Osteoblast (primary cell): ENCODE results near the gene CCL26. TPM values are rescaled to one million over a fixed set of nuclear protein-coding genes. Genes with fewer than 3 reads are reported as not detected.
"Not testable (repeated sequence)": the region's sequence is repeated elsewhere in the genome, so short reads cannot be mapped to it uniquely, and the experiment has no call there.

Experiments
- DNase-seq: peaks from one replicate; pipeline ENCODE4 v3.0.0; 2011; ENCODE audit warnings: low spot score, mixed read lengths; ENCODE audit not compliant: insufficient read length; ENCODE audit errors: missing footprints
- H2AFZ ChIP-seq: 2 replicates; pipeline ENCODE4 v1.6.0; 2011; ENCODE audit warnings: mild to moderate bottlenecking, low read length
- H3K27ac ChIP-seq: 2 replicates; pipeline ENCODE4 v1.5.1; 2011; ENCODE audit warnings: mild to moderate bottlenecking, low read depth, low read length, moderate library complexity
- H3K27me3 ChIP-seq: 2 replicates; pipeline ENCODE4 v1.6.0; 2012; ENCODE audit warnings: mild to moderate bottlenecking, control low read depth, inconsistent platforms, low read length, moderate library complexity; ENCODE audit not compliant: insufficient read depth
- H3K36me3 ChIP-seq: 2 replicates; pipeline ENCODE4 v1.5.1; 2011; ENCODE audit warnings: mild to moderate bottlenecking, low read length, control low read depth, moderate library complexity; ENCODE audit not compliant: insufficient read depth
- H3K4me1 ChIP-seq: 2 replicates; pipeline ENCODE4 v1.5.1; 2011; ENCODE audit warnings: mild to moderate bottlenecking, low read length, control low read depth, moderate library complexity; ENCODE audit not compliant: insufficient read depth
- H3K4me2 ChIP-seq: 2 replicates; pipeline ENCODE4 v1.6.0; 2011; ENCODE audit warnings: mild to moderate bottlenecking, low read length; ENCODE audit not compliant: insufficient read depth
- H3K4me3 ChIP-seq: fragments of 200-600 bp; sonication (generic); 3 replicates; pipeline ENCODE4 v1.5.1; 2012; ENCODE audit warnings: mild to moderate bottlenecking, low read length, inconsistent platforms; ENCODE audit not compliant: insufficient read depth
- H3K79me2 ChIP-seq: 2 replicates; pipeline ENCODE4 v1.6.0; 2012; ENCODE audit warnings: mild to moderate bottlenecking, low read length, control low read depth, inconsistent platforms; ENCODE audit not compliant: insufficient read depth
- H3K9me3 ChIP-seq: 2 replicates; pipeline ENCODE4 v1.5.1; 2011; ENCODE audit warnings: low read depth, low read length, control low read depth
- H4K20me1 ChIP-seq: 2 replicates; pipeline ENCODE4 v1.6.0; 2012; ENCODE audit warnings: mild to moderate bottlenecking, low read length, control low read depth; ENCODE audit not compliant: insufficient read depth
- total RNA-seq: library from RNA; depleted of rRNA; stranded (reverse); fragments of >200 nt; gene quantifications from 2 replicates; pipeline ENCODE4 v1.2.3, GENCODE V29; 2012
- TF ChIP-seq, protein P1 (sequence below): IDR thresholded peaks from 2 replicates; pipeline ENCODE4 v1.5.1; 2011; ENCODE audit warnings: mild to moderate bottlenecking, low read depth, low read length, moderate library complexity; ENCODE audit errors: extremely low read depth

CCL26 gene
- total RNA-seq, 1 donor = 1.1 TPM

DNA sequence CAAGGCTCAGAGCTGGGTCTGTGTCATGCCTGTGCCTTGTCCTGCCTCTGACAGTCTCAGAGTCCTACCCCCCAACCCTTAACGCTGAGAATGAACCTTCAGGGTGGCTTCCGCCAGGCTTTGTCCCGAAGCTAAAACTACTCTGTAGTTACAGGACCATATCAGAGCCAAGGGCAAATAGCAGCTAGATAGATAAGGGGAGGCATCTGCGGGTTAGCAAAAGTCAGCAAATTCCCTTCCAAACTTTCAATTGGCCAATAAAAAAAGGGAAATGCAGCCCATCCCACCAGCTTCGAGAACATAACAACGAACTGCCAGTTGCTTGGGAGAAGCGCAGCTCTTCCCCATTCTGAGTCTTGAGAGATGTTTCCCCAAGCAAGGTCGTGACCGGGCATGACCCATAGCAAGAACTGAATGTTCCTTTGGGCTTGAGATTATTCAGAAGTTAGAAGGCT, 23.8 kb upstream of the CCL26 start:
- H2AFZ ChIP-seq = no peak overlapping the region
- TF ChIP-seq, protein P1, sequence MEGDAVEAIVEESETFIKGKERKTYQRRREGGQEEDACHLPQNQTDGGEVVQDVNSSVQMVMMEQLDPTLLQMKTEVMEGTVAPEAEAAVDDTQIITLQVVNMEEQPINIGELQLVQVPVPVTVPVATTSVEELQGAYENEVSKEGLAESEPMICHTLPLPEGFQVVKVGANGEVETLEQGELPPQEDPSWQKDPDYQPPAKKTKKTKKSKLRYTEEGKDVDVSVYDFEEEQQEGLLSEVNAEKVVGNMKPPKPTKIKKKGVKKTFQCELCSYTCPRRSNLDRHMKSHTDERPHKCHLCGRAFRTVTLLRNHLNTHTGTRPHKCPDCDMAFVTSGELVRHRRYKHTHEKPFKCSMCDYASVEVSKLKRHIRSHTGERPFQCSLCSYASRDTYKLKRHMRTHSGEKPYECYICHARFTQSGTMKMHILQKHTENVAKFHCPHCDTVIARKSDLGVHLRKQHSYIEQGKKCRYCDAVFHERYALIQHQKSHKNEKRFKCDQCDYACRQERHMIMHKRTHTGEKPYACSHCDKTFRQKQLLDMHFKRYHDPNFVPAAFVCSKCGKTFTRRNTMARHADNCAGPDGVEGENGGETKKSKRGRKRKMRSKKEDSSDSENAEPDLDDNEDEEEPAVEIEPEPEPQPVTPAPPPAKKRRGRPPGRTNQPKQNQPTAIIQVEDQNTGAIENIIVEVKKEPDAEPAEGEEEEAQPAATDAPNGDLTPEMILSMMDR = no peak
- DNase-seq = no peak

DNA sequence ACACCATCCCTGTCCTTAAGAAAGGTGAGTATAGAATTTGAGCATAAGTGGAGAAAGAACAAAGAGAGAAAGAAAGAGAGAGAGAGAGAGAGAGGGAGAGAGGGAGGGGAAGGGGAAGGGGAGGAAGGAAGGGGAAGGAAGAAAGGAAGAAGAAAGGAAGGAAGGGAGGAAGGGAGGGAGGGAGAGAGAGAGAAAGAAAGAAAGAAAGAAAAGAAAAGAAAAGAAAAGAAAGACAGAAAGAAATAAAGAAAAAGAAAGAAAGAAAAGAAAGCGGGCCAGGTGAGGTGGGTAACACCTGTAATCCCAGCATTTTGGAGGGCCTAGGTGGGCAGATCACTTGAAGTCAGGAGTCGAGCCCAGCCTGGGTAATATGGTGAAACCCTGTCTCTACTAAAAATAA, 21.7 kb upstream of the CCL26 start:
- H3K27me3 ChIP-seq = peaks cover 10% of the 10 kb centered on the region
- no peaks in the 10 kb centered on the region for H4K20me1 ChIP-seq
- H2AFZ ChIP-seq = no peak overlapping the region
- no peak overlapping the region for H3K4me2 ChIP-seq
- H3K9me3 ChIP-seq = no peaks in the 10 kb centered on the region
- no peak overlapping the region for H3K4me3 ChIP-seq
- TF ChIP-seq, protein P1 = no peak
- no peaks in the 10 kb centered on the region for H3K79me2 ChIP-seq
- H3K27ac ChIP-seq = no peak overlapping the region
- H3K4me1 ChIP-seq = peaks cover 6% of the 10 kb centered on the region
- no peaks in the 10 kb centered on the region for H3K36me3 ChIP-seq
- DNase-seq = no peak

More for the DNA sequence above, 23.8 kb upstream of the CCL26 start:
- no peak overlapping the region for H3K4me3 ChIP-seq
- H3K4me1 ChIP-seq = peaks cover 6% of the 10 kb centered on the region
- no peaks in the 10 kb centered on the region for H3K36me3 ChIP-seq
- H3K79me2 ChIP-seq = no peaks in the 10 kb centered on the region
- H3K4me2 ChIP-seq = no peak overlapping the region
- no peaks in the 10 kb centered on the region for H3K9me3 ChIP-seq
- H4K20me1 ChIP-seq = no peaks in the 10 kb centered on the region
- peaks cover 10% of the 10 kb centered on the region for H3K27me3 ChIP-seq
- no peak overlapping the region for H3K27ac ChIP-seq

DNA sequence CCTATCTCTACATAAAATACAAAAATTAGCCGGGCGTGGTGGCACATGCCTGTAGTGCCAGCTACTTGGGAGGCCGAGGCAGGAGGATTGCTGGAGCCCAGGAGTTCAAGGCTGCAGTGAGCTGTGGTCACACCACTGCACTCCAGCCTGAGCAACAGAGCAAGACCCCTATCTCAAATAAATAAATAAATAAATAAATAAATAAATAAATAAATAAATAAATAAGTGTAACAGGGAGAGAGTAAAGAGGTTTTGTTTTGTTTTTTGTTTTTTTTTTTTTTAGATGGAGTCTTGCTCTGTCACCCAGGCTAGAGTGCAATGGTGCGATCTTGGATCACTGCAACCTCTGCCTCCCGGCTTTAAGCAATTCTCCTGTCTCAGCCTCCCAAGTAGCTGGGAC, 20.6 kb upstream of the CCL26 start:
- not testable (repeated sequence) for H3K36me3 ChIP-seq, DNase-seq, H3K4me1 ChIP-seq

DNA sequence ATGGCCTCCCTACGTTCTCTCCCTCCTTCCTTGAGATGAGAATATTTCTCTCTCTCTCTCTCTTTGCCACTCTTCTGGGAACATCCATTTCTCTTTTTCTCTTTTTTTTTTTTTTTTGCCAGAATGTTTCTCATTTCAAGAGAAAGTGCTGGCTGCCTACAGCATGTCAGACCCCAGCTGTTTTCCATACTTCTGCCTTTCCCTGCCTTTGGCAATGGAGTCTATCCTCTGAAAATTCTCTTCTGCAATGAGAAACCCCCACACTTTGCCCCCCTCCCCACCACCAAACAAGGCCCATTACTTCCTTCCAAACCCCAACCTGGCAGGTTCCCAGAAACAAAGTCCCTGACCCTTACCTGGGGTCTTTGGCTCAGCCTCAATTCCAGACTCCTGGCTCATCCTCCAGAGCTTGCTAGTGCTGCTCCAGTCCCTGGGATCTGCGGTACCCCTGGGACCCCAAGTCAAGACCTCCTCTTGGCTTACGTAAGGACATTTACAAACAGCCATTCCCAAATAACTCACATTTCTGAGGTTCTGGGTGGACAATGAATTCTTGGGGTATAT, 17.4 kb upstream of the CCL26 start:
- H3K4me2 ChIP-seq = no peak overlapping the region
- peaks cover 6% of the 10 kb centered on the region for H3K4me1 ChIP-seq
- no peak overlapping the region for H2AFZ ChIP-seq
- TF ChIP-seq, protein P1 = no peak
- H3K27me3 ChIP-seq = no peaks in the 10 kb centered on the region
- H3K9me3 ChIP-seq = no peaks in the 10 kb centered on the region
- H3K36me3 ChIP-seq = no peaks in the 10 kb centered on the region
- H3K4me3 ChIP-seq = no peak overlapping the region
- no peaks in the 10 kb centered on the region for H4K20me1 ChIP-seq
- no peak overlapping the region for H3K27ac ChIP-seq
- no peak for DNase-seq
- no peaks in the 10 kb centered on the region for H3K79me2 ChIP-seq

More for the DNA sequence above, 20.6 kb upstream of the CCL26 start:
- not testable (repeated sequence) for H2AFZ ChIP-seq, H3K79me2 ChIP-seq, H3K4me2 ChIP-seq, H3K27ac ChIP-seq, H3K4me3 ChIP-seq, H4K20me1 ChIP-seq, H3K9me3 ChIP-seq
- H3K27me3 ChIP-seq = peaks cover 10% of the 10 kb centered on the region

DNA sequence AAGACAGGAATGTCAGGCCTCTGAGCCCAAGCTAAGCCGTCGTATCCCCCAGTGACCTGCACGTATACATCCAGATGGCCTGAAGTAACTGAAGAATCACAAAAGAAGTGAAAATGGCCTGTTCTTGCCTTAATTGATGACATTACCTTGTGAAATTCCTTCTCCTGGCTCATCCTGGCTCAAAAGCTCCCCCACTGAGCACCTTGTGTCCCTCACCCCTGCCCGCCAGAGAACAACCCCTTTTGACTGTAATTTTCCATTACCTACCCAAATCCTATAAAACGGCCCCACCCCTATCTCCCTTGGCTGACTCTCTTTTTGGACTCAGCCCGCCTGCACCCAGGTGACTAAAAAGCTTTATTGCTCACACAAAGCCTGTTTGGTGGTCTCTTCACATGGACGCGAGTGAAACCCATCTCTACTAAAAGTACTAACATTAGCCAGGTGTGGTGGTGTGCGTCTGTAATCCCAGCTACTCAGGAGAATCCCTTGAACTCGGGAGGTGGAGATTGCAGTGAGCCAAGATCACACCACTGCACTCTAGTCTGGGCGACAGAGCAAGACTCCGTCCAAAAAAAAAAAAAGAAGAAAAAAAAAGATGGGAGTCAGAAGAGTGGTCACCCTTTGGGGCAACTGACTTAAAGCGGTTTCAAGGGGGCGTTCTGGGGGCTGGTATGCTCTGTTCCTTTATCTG, 16.3 kb upstream of the CCL26 start:
- H3K36me3 ChIP-seq, H4K20me1 ChIP-seq, DNase-seq, H2AFZ ChIP-seq, H3K4me2 ChIP-seq, H3K27ac ChIP-seq, H3K27me3 ChIP-seq, H3K4me3 ChIP-seq, H3K9me3 ChIP-seq, H3K4me1 ChIP-seq, H3K79me2 ChIP-seq: not testable (repeated sequence)

DNA sequence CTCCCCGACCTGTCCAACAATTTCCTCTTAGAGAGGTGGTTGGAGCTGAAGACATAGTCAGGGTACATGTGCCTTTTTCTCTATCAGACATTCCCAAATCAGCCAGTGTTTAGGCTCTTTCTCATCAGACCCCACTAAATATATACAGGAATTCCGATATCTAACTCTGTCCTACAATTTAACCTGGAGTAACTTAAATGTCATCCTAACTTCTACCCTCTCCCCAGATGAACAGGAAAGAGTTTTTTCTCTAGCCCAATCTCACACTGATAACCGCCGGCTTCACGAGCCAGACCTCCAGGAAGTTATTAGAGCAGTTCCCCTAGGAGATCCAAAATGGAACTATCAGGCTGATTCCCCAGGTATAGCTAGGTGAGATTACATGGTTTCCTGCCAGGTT, 11.0 kb upstream of the CCL26 start:
- H4K20me1 ChIP-seq, H3K9me3 ChIP-seq, DNase-seq, H3K4me2 ChIP-seq, H3K36me3 ChIP-seq, H2AFZ ChIP-seq, H3K79me2 ChIP-seq, H3K4me3 ChIP-seq, H3K27ac ChIP-seq, H3K27me3 ChIP-seq, H3K4me1 ChIP-seq: not testable (repeated sequence)
